Neural progenitor cell (in vitro differentiated cells): ENCODE results near the gene INMT. TPM values are rescaled to one million over a fixed set of nuclear protein-coding genes. Genes with fewer than 3 reads are reported as not detected.
"Not testable (repeated sequence)": the region's sequence is repeated elsewhere in the genome, so short reads cannot be mapped to it uniquely, and the experiment has no call there.

Experiments used
- DNase-seq: peaks from one replicate; pipeline ENCODE4 v3.0.0-alpha.2; 2016; ENCODE audit warnings: low spot score
- H2AFZ ChIP-seq: fragments of 200-600 bp; sonication (generic); replicated peaks from 2 replicates; pipeline ENCODE4 v1.6.1; 2016; ENCODE audit warnings: antibody characterized with exemption
- H3F3A ChIP-seq: fragments of 200-600 bp; sonication (generic); 2 replicates; pipeline ENCODE4 v1.6.1; 2016; ENCODE audit warnings: antibody characterized with exemption, low read depth
- H3K27ac ChIP-seq: fragments of 200-600 bp; sonication (generic); 2 replicates; pipeline ENCODE4 v1.5.1; 2016; ENCODE audit warnings: mild to moderate bottlenecking
- H3K27me3 ChIP-seq: fragments of 200-600 bp; sonication (generic); 2 replicates; pipeline ENCODE4 v1.6.1; 2016; ENCODE audit warnings: mild to moderate bottlenecking, moderate library complexity
- H3K36me3 ChIP-seq: fragments of 200-600 bp; sonication (generic); 2 replicates; pipeline ENCODE4 v1.5.1; 2016
- H3K4me1 ChIP-seq: fragments of 200-600 bp; sonication (generic); 2 replicates; pipeline ENCODE4 v1.6.1; 2016; ENCODE audit warnings: mixed run types
- H3K4me2 ChIP-seq: fragments of 200-600 bp; sonication (generic); 2 replicates; pipeline ENCODE4 v1.6.1; 2016
- H3K4me3 ChIP-seq: fragments of 200-600 bp; sonication (generic); 2 replicates; pipeline ENCODE4 v1.5.1; 2016
- H3K79me2 ChIP-seq: fragments of 200-600 bp; sonication (generic); 2 replicates; pipeline ENCODE4 v1.6.1; 2016; ENCODE audit warnings: low read depth
- H3K9ac ChIP-seq: fragments of 200-600 bp; sonication (generic); 2 replicates; pipeline ENCODE4 v1.6.1; 2016
- H3K9me3 ChIP-seq: fragments of 200-600 bp; sonication (generic); 2 replicates; pipeline ENCODE4 v1.5.1; 2016; ENCODE audit warnings: low read depth
- H4K20me1 ChIP-seq: fragments of 200-600 bp; sonication (generic); 2 replicates; pipeline ENCODE4 v1.6.1; 2016; ENCODE audit warnings: low read depth
- H3K27ac Mint-ChIP-seq: 3 replicates; pipeline ENCODE4 v1.8.0; 2021; ENCODE audit warnings: mixed read lengths
- H3K27me3 Mint-ChIP-seq: 2 replicates; pipeline ENCODE4 v1.8.0; 2022; ENCODE audit warnings: low read depth, mild to moderate bottlenecking, inconsistent platforms, moderate library complexity, mixed read lengths; ENCODE audit not compliant: insufficient read depth
- H3K36me3 Mint-ChIP-seq: 3 replicates; pipeline ENCODE4 v1.8.0; 2021; ENCODE audit warnings: mixed read lengths
- H3K4me1 Mint-ChIP-seq: 3 replicates; pipeline ENCODE4 v1.8.0; 2021; ENCODE audit warnings: mixed read lengths
- H3K4me3 Mint-ChIP-seq: 3 replicates; pipeline ENCODE4 v1.8.0; 2021; ENCODE audit warnings: mild to moderate bottlenecking, moderate library complexity, mixed read lengths
- H3K9me3 Mint-ChIP-seq: 3 replicates; pipeline ENCODE4 v1.8.0; 2020; ENCODE audit warnings: mixed read lengths
- EZH2 ChIP-seq: fragments of 200-600 bp; sonication (generic); IDR thresholded peaks from 2 replicates; pipeline ENCODE4 v1.6.1; 2017; ENCODE audit warnings: antibody characterized with exemption, mild to moderate bottlenecking, moderate library complexity
- EZH2phosphoT487 ChIP-seq: fragments of 200-600 bp; sonication (generic); IDR thresholded peaks from 2 replicates; pipeline ENCODE4 v1.6.1; 2017; ENCODE audit warnings: antibody characterized with exemption
- total RNA-seq: library from RNA; depleted of rRNA; stranded (reverse); fragments of >200 nt; gene quantifications from 2 replicates; pipeline ENCODE4 v1.2.3, GENCODE V29; 2015; ENCODE audit warnings: low replicate concordance
- TF ChIP-seq, protein P1 (sequence below): fragments of 200-600 bp; sonication (generic); IDR thresholded peaks from 2 replicates; pipeline ENCODE4 v1.5.1; 2017; ENCODE audit warnings: antibody characterized with exemption, mild to moderate bottlenecking

The INMT gene
- total RNA-seq, 1 donor from 2014 or later, result 5.0 TPM

DNA sequence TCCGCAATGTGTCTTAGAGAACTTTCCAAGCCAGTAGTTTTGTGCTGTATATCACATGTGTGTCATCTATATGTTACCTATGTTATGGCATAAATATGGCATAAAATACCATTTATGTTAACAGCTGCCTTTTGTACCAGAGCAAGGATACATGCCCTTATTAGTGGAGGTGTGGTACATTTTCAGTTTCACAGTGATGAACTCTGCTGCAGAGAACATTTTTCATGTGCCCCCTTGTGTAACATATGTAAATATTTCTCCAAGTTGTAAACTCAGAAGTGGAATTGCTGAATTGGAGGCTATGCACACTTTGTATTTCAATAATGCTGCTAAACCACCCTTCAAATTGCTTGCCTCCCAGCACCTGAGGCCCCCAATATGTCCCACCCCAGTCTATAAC, 37.8 kb upstream of the INMT start:
- Histone ChIP-seq H4K20me1 (no peaks in the 10 kb centered on the region), H3K9me3 (no peaks in the 10 kb centered on the region), H3K27ac (no peak overlapping the region), H3K4me3 (no peak overlapping the region), H3K27me3 (no peaks in the 10 kb centered on the region), H3K79me2 (no peaks in the 10 kb centered on the region), H2AFZ (no peak overlapping the region), H3K9ac (no peak overlapping the region), H3K4me2 (no peak overlapping the region), H3K36me3 (no peaks in the 10 kb centered on the region), H3K4me1 (peaks cover 4% of the 10 kb centered on the region), H3F3A (no peaks in the 10 kb centered on the region)
- no peak overlapping the region for H3K4me3 Mint-ChIP-seq
- H3K27ac Mint-ChIP-seq, result no peak overlapping the region
- no peaks in the 10 kb centered on the region for H3K36me3 Mint-ChIP-seq
- H3K27me3 Mint-ChIP-seq, result peaks cover 5% of the 10 kb centered on the region
- peaks cover 20% of the 10 kb centered on the region for H3K9me3 Mint-ChIP-seq
- no peak for DNase-seq
- H3K4me1 Mint-ChIP-seq, result peaks cover 3% of the 10 kb centered on the region
- TF ChIP-seq EZH2, result no peak
- TF ChIP-seq EZH2phosphoT487, result no peak
- TF ChIP-seq, protein P1, sequence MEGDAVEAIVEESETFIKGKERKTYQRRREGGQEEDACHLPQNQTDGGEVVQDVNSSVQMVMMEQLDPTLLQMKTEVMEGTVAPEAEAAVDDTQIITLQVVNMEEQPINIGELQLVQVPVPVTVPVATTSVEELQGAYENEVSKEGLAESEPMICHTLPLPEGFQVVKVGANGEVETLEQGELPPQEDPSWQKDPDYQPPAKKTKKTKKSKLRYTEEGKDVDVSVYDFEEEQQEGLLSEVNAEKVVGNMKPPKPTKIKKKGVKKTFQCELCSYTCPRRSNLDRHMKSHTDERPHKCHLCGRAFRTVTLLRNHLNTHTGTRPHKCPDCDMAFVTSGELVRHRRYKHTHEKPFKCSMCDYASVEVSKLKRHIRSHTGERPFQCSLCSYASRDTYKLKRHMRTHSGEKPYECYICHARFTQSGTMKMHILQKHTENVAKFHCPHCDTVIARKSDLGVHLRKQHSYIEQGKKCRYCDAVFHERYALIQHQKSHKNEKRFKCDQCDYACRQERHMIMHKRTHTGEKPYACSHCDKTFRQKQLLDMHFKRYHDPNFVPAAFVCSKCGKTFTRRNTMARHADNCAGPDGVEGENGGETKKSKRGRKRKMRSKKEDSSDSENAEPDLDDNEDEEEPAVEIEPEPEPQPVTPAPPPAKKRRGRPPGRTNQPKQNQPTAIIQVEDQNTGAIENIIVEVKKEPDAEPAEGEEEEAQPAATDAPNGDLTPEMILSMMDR, result no peak

DNA sequence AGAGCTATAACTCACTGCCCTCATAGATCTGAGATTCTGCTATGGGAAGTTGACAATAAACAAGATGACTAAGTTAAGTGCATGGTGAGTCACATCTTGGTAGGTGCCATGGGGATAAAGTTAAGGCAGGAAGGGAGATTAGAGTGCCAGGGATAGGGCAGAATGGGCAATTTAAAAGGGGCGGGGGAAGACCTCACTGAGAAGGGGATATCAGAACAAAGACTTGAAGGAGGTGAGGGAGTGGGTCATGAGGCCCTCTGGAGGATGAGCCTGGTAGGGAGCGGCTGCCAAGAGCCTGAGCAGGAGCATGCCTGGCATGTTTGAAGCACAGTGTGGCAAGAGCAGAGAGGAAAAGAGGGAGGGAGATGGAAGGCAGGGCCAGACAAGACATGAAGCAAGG, 34.8 kb upstream of the INMT start:
- Mint-ChIP-seq H3K36me3 (peaks cover 2% of the 10 kb centered on the region), H3K4me3 (no peak overlapping the region), H3K4me1 (no peaks in the 10 kb centered on the region), H3K9me3 (peaks cover 32% of the 10 kb centered on the region), H3K27ac (no peak overlapping the region), H3K27me3 (peaks cover 5% of the 10 kb centered on the region)
- H3K9ac ChIP-seq, result no peak overlapping the region
- no peak overlapping the region for H3K4me2 ChIP-seq
- H3K4me1 ChIP-seq, result no peaks in the 10 kb centered on the region
- no peaks in the 10 kb centered on the region for H3K9me3 ChIP-seq
- TF ChIP-seq, protein P1, result peak; percentile 11
- no peak for TF ChIP-seq EZH2phosphoT487
- no peak overlapping the region for H3K27ac ChIP-seq
- no peaks in the 10 kb centered on the region for H3K79me2 ChIP-seq
- no peaks in the 10 kb centered on the region for H3K36me3 ChIP-seq
- no peak overlapping the region for H2AFZ ChIP-seq
- no peak overlapping the region for H3K4me3 ChIP-seq
- H3K27me3 ChIP-seq, result no peaks in the 10 kb centered on the region
- no peaks in the 10 kb centered on the region for H3F3A ChIP-seq
- no peak for DNase-seq
- no peaks in the 10 kb centered on the region for H4K20me1 ChIP-seq

DNA sequence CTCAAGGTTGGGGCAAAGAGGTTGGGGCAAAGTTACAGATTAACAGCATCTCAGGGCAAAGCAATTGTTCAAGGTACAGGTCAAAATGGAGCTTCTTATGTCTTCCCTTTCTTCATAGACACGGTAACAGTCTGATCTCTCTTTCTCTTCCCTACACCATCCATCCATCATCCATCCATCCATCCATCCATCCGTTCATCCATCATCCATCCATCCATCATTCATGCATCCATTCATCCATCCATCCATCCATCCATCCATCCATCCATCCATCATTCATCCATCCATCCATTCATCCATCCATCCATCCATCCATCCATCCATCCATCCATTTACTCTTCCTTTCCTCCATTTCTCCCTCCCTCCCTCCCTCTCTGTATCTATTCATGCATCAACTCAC, 32.5 kb upstream of the INMT start:
- H3K79me2 ChIP-seq, H3K4me3 Mint-ChIP-seq, H3K4me1 Mint-ChIP-seq, H3K9me3 ChIP-seq, DNase-seq, H2AFZ ChIP-seq, H4K20me1 ChIP-seq, H3F3A ChIP-seq, H3K36me3 Mint-ChIP-seq, H3K4me2 ChIP-seq, H3K27ac Mint-ChIP-seq, H3K4me3 ChIP-seq, H3K9ac ChIP-seq, H3K27ac ChIP-seq, H3K4me1 ChIP-seq, H3K36me3 ChIP-seq, H3K27me3 ChIP-seq, H3K27me3 Mint-ChIP-seq: not testable (repeated sequence)
- peaks cover 32% of the 10 kb centered on the region for H3K9me3 Mint-ChIP-seq

DNA sequence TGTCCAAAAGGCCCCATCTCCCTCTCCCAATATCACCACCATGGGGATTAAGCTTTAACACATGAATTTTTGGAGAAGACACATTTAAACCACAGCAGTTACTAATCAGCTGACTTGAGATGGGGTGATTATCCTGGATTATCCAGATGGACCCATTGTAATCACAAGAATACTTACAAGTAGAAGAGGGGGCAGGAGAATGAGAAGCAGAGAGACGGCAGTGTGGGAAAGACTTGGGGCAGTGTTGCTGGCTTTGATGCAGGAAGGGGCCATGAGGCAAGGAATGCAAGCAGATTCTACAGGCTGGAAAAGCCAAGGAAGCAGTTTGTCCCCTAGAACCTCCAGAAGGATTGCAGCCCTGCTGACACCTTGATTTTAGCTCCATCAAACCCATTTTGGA, 30.7 kb upstream of the INMT start:
- H3K27me3 Mint-ChIP-seq, result peaks cover 2% of the 10 kb centered on the region
- Histone ChIP-seq H3K4me1 (peaks cover 5% of the 10 kb centered on the region), H3F3A (peaks cover 13% of the 10 kb centered on the region), H3K27me3 (no peaks in the 10 kb centered on the region), H3K4me3 (no peak overlapping the region), H3K4me2 (no peak overlapping the region), H3K36me3 (no peaks in the 10 kb centered on the region), H2AFZ (no peak overlapping the region), H3K9me3 (no peaks in the 10 kb centered on the region), H3K9ac (no peak overlapping the region), H4K20me1 (no peaks in the 10 kb centered on the region), H3K79me2 (no peaks in the 10 kb centered on the region), H3K27ac (no peak overlapping the region)
- H3K4me1 Mint-ChIP-seq, result peaks cover 4% of the 10 kb centered on the region
- no peak overlapping the region for H3K27ac Mint-ChIP-seq
- H3K4me3 Mint-ChIP-seq, result no peak overlapping the region
- peaks cover 32% of the 10 kb centered on the region for H3K9me3 Mint-ChIP-seq
- no peak for DNase-seq
- peaks cover 2% of the 10 kb centered on the region for H3K36me3 Mint-ChIP-seq
- TF ChIP-seq EZH2, result no peak
- TF ChIP-seq, protein P1, result no peak
- no peak for TF ChIP-seq EZH2phosphoT487
